Measurements from ENCODE around the gene ACSS1.
"Not testable (repeated sequence)": the region's sequence is repeated elsewhere in the genome, so short reads cannot be mapped to it uniquely, and the experiment has no call there.

Gene ACSS1

DNA sequence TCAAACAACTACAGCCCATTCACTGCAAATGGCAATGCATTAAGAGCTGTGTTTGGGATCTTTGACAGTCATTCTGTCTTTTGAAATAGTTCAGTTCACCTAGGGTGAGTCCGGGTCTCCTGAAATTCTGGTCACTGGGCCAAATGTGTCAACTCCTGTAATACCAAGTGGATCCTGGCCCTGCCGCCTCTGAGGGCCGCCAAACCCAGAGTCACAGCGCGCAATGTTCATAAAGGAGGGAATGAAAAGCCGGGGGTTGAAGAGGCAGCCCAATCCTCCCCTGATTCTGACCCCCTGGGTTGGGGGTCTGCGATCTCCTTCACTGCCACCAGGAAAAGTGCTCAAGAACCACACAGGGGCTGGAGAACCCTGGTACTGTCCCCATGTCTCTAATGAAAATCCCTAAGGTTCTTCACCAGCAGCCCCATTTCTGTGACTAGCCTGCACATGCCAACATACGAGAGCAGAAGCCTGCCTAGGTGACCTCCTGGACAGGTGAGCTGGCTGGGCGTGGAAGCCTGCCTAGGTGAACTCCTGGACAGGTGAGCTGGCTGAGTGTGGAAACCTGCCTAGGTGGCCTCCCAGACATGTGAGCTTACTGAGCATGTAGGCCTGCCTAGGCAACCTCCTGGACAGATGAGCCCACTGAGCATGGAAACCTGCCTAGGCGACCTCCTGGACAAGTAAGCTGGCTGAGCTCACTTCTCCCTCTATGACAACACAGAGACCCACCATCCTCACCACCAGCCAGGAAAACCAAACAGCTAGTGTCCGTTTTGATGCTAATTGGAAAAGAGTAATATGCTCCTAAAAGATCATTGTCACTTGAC, 49.3 kb downstream of the ACSS1 start:
- DNase-seq, result no peak

DNA sequence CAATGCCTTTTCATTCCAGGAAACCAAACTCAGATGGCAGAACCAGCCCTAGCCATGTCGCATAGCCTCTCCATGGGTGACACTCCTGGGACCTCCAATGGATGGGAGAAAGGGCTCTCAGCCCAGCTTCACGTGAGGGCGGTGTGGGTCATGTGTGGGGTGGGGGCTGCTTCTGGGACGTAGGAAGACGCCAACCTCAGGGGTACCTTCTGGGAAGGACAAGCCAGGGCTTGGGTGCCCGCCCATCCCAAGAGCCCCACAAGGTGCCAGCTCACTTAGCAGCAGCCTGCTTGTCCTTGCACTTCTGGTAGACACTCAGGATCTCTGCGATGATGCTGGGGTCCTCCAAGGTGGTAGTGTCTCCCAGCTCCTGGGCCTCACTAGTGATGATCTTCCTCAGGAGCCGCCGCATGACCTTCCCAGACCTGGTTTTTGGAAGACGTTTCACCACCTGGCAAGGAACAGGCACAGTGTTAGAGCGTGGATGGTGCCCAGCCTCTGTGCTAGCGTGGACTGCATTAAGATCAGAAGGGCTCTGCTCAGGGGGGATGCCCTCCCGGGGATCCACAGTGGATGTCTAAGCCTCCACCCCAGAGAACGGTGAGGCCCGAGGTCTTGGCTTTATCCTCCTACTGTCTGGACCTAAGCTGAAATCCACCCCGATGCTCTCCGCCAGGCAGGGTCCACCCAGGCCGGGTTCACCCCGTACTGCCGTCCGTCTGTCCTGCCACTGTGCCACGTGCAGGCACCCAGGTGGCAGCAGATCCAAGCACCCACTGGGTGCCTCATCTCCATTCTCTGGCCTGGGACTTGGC, 50.2 kb downstream of the ACSS1 start:
- no peak for DNase-seq

DNA sequence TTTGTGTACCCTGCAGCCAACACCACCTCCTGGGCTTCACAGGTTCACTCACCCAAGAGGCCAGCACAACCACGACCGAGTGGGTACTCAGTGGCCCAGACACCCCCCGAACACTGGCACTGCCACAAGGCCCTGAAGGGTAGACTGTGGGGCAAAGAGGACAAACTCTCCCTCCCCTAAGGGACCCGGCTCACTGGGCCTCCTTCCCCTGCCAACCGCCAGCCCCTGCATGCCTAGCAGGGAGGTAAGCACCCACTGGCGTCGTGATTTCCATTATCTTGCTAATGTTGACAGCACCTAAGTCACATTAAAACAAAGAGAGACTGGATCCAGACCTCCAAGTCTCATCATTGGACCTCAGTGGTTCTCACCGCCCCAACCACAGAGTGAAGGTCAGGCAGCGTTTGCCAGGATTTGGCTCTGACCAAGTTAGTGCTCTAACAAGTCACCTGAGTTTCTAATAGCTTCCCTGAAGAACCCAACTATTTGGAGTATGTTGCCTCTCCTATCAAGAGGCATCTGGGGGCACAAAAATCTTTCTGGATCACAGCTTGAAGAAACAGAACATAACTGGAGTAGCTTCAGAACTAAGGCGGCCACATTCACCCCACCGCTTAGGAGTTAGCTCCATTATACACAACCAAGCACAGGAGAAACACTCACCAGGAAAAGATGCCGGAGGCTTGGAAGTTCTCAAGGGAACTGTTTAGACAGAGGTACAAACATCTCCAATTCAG, 51.3 kb downstream of the ACSS1 start:
- DNase-seq, result no peak

DNA sequence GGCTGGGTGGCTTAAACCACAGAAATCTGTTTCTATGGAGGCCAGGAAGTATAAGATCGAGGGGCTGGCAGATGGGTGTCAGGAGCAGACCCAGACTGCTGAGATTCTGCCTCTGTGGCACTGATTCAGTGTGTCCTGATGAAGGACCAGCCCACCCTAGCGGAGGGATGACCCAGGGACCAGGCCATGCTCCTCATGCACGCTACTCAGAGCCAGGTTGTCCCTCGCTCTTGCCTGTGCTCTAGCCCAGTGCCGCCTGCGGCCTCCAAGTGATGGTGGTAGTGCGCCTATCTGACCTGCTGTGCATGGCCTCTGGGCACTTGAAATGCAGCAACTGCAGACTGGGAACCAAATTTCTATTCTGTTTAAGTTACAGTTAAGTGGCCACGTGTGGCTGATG, 52.3 kb downstream of the ACSS1 start:
- no peak for DNase-seq

DNA sequence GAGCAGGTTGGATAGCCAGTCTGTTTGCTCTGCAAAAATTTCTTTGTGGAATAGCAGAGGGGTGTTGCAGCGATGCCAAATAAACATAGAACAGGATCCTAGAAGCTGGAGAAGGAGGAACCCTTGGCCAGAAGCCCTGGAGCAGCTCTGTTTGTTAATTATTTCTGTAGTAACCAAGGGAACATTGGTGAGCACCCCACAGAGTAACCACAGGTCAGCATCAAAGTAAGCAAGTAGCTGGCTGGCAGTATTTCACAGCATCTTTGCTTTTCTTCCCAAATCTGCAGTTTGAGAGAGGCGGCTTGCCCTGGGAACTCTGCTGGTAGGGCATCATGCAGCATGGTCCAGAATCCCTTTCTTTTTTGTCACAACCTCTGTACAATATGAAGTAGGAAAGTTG, 52.7 kb downstream of the ACSS1 start:
- DNase-seq, result no peak

DNA sequence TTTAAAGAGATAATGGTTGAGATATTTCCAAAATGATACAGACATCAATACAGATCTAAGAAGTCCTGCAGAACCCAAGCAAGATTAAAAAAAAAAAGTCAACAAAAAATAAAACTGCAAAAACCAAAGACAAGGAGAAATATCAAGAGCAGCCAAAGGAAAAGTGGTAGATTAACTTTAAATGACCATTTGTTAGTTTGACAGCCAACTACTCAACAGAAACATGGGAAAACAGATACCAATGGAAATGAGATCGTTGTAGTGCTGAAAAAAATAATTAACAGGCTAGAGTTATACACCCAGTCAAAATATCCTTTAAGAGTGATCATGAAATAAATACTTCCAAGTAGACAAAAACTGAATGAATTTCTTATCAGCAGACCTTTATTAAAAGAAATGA, 54.9 kb downstream of the ACSS1 start:
- DNase-seq, result no peak

DNA sequence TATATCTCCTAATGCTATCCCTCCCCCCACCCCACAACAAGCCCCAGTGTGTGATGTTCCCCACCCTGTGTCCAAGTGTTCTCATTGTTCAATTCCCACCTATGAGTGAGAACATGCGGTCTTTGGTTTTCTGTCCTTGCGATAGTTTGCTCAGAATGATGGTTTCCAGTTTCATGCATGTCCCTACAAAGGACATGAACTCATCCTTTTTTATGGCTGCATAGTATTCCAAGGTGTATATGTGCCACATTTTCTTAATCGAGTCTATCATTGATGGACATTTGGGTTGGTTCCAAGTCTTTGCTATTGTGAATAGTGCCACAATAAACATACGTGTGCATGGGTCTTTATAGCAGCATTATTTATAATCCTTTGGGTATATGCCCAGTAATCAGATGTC, 56.6 kb downstream of the ACSS1 start:
- not testable (repeated sequence) for DNase-seq

DNA sequence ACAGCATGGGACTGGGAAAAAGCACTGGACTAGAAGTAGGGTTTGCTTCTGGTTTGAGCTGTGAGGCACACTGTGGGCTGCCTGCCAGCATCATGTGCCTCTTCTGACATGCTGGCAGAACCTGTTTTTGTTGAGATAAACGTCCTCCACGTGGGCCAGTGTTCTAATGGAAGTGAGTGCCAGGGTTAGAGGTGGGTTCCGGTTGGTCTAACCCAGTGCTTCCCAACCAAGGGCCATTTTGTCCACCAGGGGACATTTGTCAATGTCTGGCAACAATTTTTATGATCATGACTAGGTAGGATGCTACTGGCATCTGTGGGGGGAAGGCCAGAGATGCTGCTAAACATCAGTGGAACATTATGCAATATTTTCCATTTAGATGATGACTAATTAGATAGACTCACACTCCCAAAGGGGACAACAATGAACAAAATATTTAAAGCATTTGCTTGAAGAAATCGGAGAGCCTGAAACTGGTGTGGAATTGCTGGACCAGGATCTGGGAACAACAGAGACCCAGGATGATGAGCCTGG, 57.6 kb downstream of the ACSS1 start:
- DNase-seq, result peak; percentile 89

DNA sequence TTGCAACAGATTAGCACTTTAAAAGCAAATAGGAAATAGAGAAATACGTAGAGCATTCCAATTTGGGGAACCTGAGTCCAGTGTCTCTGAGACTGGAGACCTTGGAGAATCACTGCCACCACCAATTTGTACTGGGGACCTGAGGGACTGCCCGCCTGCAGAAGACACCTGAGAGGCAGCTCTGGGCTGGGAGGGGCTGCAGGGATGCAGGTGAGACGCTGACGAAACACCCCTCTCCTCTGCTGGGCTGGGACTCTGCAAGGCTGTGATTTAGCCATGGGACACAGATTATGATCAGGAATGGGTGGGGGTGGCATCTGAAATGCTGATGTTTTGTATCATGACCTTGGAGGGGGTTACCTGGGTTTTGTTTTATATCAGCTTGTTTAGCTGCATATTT, 58.4 kb downstream of the ACSS1 start:
- DNase-seq, result no peak

DNA sequence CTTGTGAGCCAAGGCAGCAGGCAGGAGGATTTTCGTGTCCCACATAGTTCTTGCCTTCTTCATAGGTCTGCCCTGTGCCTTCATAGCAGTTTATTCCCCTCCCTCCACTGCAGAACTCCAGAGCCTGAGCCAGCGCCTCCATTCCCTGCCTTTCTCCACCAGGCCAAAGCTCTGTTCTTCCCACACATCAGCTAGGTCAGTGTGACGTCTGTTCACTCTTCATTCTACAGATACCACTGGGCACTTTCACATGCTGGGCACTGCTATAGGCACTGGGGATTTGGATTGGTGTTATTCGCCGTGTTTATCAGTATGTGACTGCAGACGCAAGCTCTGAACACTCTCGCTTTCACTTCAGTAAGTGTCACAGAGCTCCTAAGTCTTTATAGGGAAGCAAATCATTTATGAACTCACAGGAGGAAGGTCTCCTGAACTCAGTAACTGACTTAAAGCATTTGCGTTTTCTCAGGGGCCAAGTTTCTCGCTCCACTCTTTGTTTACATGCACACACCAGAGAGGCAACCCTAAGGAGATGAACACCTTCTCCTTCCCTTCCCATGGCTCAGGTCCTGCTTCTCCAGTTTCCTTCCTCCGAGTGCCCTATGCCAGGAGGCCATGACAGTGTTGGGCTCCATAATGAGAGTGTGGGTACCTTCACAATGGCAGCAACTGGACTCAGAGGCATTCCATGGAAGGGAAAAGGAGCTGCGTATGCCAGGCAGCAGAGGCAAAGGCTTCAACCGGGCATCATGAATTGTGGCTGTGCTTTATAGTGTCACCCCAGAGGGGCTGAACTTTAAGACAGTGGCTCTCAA, 59.1 kb downstream of the ACSS1 start:
- no peak for DNase-seq

DNA sequence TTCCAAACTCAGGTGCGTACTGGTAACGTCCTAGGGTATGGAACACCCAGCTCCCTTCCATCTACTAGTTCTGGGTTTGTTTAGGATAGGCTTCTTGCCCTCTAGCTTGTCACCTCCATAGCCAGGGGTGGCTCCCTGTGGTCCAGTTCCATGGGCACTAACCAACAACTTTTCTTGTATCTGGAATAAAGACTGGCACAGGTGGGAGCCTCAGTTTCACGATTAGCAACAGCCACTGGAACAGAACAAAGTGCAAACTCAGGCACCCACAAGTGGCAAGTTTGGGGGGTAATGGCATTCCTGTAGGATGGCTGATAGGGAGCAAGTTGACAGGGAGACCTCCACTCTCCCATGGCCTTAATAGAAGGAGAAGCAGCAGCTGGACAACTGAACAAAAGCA, 59.8 kb downstream of the ACSS1 start:
- DNase-seq, result no peak

DNA sequence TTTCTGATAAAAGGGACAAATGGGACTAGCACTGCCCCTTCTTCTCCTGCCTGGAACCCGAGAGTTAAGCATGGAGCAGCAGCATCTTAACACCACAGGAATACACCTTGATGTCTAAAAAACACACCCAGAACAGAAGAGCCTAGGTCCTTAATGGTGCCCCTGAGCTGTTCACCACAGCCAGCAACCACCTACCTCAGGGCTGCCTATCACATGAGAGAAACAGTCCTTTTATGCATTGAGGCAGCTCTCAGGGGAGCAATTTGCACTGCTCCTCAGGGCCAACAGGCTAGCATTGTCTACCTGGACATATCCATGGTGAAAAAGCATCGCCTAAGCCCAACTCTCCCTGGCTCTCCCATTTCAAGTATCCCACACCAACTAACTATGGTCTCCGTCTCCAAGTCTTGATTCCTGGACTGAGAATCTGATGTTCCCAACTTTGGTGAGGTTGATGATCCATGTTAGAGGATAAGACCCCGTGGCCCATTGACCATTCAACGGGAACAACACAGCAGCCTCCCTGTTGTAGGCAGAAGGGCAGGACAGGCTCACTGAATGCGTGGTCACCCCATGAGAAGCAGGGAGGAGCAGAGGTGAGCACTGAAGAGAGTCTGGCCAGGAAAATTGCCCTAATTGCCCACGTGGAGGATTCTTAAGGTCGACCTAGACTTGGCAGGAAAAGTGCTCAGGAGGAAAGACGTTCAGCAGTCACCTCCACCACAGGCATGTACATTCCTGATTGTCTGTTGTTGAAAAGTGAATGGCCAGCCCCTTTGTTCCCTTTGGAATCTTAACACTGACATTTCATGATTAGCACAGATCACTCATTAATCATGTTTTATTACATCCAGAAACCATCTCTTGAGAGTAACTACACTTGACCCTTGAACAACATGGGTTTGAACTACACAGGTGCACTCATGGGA, 61.2 kb downstream of the ACSS1 start:
- no peak for DNase-seq

DNA sequence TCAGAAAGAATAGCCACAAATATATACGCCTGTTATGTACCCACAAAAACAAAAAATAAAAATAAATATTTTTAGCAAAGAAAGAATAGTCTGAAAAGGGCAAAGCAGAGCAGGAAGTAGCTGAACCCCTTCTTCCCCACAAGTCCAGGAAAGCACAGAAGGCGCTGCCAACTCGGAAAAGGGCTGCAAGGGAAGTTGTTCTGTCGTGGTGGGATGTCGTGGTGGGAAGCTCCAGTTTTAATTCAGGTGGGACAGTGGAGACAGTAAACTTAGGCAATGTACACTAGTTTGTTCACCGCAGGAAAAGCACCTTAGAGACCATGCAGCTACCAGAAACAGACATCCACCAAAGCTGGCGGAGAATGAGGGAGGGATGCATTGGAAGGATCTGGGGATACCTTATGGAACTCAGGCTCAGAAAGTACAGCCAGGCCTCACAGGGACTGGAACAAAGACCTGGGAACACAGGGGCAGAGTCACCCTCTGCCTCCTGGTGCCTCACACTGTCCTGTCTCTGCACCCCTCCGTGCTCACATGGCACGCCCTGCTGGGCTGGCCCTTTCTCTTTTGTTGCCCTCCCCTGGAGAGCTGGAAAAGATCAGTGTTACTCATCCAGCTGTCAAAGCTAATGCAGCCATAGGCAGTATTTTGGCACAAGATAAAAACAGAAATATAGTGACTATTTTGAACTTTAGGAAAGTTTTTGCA, 62.0 kb downstream of the ACSS1 start:
- no peak for DNase-seq

DNA sequence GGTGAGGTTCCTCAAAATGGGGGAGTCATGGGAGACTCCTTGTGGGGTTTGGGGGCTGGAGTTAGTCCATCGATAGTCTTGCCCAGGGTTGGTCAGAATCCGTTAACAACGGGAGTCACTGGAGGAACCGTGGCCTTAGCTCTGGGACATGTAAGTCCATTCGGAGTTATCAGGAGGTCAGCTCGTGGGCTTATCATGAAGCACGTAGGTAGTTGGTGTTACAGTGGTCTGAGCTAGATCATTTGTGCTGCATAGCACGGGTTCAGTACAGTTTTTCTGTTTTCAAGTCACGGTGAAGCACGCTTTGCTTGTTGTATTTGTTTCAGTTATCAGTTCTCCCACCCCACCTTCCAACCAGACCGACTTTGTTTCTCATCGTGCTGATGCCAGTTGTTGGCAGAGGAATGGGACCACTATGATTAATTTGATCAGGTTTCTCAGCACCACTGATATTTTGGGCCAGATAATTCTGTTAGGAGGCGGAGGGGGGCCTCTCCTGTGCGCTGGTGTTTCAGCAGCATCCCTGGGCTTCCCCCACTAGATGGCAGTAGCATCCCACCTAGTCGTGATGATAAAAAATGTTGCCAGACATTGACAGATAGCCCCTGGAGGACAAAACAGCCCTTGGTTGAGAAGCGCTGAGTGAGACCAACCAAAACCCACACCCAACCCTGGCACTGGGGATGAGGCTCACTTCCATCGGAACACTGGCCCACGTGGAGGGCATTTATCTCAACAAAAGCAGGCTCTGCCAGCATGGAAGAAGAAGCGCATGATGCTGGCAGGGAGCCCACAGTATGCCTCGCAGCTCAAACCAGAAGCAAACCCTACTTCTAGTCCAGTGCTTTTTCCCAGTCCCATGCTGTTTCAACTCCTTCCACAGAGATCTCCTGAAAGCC, 63.2 kb downstream of the ACSS1 start:
- DNase-seq, result peak; percentile 76

DNA sequence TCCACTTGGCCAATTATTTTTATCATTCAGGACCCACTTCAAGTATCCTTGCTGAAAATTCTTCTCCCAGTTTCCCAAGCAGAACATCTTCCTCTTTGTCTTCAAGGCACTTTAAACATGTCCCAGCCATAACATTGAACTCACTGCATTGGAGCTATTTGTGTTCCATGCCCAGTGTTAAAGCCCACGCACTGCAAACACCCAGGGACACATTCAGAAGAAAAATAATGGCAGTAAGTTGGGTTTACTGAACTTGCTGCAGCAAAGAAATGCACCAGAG, 63.8 kb downstream of the ACSS1 start:
- DNase-seq, result no peak

DNA sequence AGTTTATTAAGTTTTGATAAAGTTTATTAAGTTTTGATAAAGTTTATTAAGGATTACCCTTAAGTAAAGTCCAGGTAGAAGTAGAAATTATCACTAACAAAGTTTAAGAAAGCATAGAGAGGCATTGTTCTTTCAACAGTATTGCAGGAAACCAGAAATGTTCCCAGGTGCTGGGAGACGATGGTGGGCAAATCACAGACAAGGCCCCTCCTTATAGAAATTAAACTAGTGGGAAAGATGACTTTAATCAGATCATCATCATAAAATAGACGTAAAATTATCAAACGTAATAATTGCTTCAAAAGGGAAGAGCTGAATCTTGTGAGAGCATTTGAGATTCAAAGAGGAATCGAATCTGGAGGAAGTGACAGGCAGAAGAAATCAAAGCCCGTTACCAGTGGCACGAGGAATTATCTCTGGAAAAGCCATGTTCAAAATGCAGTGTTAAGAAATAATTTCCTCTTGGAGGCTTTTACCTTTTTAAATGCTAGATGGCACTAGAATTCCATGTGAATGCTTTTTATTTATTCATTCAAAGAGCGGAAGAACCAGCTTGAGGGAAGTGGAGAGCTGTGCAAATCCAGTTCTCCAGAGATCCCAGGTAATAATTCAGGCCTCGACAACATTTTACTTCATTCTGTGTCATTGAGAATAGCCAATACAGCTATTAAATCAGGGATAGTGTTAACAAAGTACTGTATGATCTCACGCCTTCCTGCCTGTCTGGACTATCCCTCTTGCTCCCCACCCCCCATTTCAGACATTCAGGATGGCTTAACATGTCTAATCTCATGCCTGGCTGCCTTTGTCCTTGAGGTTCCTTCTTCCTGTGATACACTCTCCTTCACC, 64.4 kb downstream of the ACSS1 start:
- DNase-seq, result peak; percentile 61

DNA sequence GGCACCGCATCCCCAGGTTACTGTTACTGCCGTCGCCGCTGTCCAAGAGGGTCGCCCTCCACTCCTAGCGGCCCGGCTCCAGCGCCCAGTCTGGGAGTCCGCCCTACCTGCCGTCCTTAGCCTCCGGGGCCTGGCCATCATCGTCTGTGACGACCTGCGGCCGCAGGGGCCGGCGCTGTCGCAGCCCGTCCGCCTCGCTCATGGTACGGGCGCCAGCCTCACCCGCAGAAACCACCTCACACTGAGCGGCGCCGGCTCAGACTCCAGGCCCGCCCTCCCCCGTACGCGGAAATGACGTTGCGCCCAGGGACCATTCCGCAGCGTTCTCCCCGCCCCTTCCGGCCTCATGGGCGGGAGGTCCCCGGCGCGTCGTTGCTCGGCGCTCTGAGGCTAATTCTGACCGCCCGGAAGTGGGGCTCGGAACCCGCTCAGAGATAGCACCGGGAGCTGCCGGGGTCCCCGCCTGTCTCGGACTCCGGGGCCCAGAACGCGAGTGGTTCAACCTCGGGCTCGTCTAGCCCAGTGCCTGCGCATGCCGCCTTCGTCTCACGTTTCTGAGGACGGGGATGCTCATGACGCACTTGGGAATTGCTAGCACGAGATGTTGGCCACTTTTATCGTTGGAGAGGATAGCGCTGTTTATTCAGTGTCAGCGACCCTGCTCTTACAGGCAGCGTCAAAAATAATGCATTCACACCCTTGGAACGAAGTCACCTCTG, 65.3 kb downstream of the ACSS1 start, which contains the start of gene APMAP:
Gene APMAP (minus strand): TSS at position 265 of the 719 bp plus-strand sequence. CDS start 63 bp downstream, at position 202.
- DNase-seq, result peak; percentile 94

All from EL (cell line).